GM12892 (cell line): Measurements from ENCODE around the gene ADAMTS5.

Source experiments
- POLR2A ChIP-seq: IDR thresholded peaks from 2 replicates; pipeline ENCODE4 v1.6.1; 2011; ENCODE audit warnings: low read depth, low read length, control low read depth
- POLR2AphosphoS5 ChIP-seq: IDR thresholded peaks from 2 replicates; pipeline ENCODE4 v1.6.1; 2011; ENCODE audit warnings: low read depth, low read length, control low read depth
- TAF1 ChIP-seq: IDR thresholded peaks from 2 replicates; pipeline ENCODE4 v1.6.1; 2011; ENCODE audit warnings: low read depth, mild to moderate bottlenecking, control low read depth, low read length, borderline replicate concordance

GRCh38 chr21:26933448-26933847, 33.4 kb downstream of the ADAMTS5 start:
- TF ChIP-seq TAF1 (no peak), POLR2A (no peak), POLR2AphosphoS5 (no peak)
